Activated CD4-positive, alpha-beta T cell treated with anti-CD3 and anti-CD28 coated beads for 36 hours (primary cell): ENCODE data around the gene BMPR1A. TPM values are rescaled to one million over a fixed set of nuclear protein-coding genes. Genes with fewer than 3 reads are reported as not detected.
A peak's percentile ranks its signal among the peaks of the same experiment; 100 is the strongest.

Source experiments
- ATAC-seq: fragments of 200-7000 bp; cut with Tn5 transposase; one replicate; pipeline ENCODE4 v1.10.0; 2021; ENCODE audit warnings: mild to moderate bottlenecking, moderate library complexity
- CTCF ChIA-PET: fragments of 350-600 bp; sonication (Branson Sonifier 250); formaldehyde crosslinking; loops from one replicate; lab custom pipeline; 2021; ENCODE audit warnings: antibody characterized with exemption; lab: Charles Lee
- POLR2A ChIA-PET: fragments of 350-600 bp; sonication (Branson Sonifier 250); formaldehyde crosslinking; loops from one replicate; lab custom pipeline; 2021; ENCODE audit warnings: antibody characterized with exemption, inconsistent platforms; lab: Charles Lee
- DNase-seq: peaks from one replicate; pipeline ENCODE4 v3.0.0-alpha.2; 2020
- H3K27ac Mint-ChIP-seq: one replicate; pipeline ENCODE4 v1.8.0; 2021; ENCODE audit warnings: mixed read lengths
- H3K27me3 Mint-ChIP-seq: one replicate; pipeline ENCODE4 v1.8.0; 2021; ENCODE audit warnings: mixed read lengths
- H3K36me3 Mint-ChIP-seq: one replicate; pipeline ENCODE4 v1.8.0; 2021; ENCODE audit warnings: low read depth, mixed read lengths
- H3K4me1 Mint-ChIP-seq: one replicate; pipeline ENCODE4 v1.8.0; 2021; ENCODE audit warnings: mixed read lengths
- H3K4me3 Mint-ChIP-seq: one replicate; pipeline ENCODE4 v1.8.0; 2021; ENCODE audit warnings: mild to moderate bottlenecking, moderate library complexity, mixed read lengths
- H3K9me3 Mint-ChIP-seq: one replicate; pipeline ENCODE4 v1.8.0; 2021; ENCODE audit warnings: low read depth, mixed read lengths
- intact Hi-C, 2 experiments: fragments of 100-400 bp; cut with DNase I in 1 of 2; cut with micrococcal nuclease in 1 of 2; formaldehyde crosslinking; loops; one replicate each; pipeline versions ENCODE4 v1.14.2 to v1.15.1; 2022 to 2024; cut with DNase I, micrococcal nuclease
- total RNA-seq, 2 experiments: library from RNA; stranded (reverse); gene quantifications; one replicate each; pipeline ENCODE4 v1.2.3, GENCODE V29; 2021

Gene BMPR1A
- total RNA-seq, 2 experiments from 2014 or later, result 8.7 to 9.0 TPM

- CTCF ChIA-PET, result no interaction called here
- POLR2A ChIA-PET, result no interaction called here
- Mint-ChIP-seq H3K4me1 (no peaks in the 10 kb centered on the region), H3K27ac (no peak overlapping the region), H3K36me3 (no peaks in the 10 kb centered on the region), H3K27me3 (no peaks in the 10 kb centered on the region), H3K9me3 (no peaks in the 10 kb centered on the region), H3K4me3 (no peak overlapping the region)
- no peak for DNase-seq
- ATAC-seq, result no peak
- intact Hi-C loops, result no loop called here
Observed at GRCh38 chr10:86827639-86828038, 71.2 kb downstream of the BMPR1A start.

- Mint-ChIP-seq H3K4me1 (no peaks in the 10 kb centered on the region), H3K36me3 (no peaks in the 10 kb centered on the region), H3K9me3 (no peaks in the 10 kb centered on the region), H3K27me3 (no peaks in the 10 kb centered on the region), H3K4me3 (no peak overlapping the region), H3K27ac (no peak overlapping the region)
- no peak for DNase-seq
- CTCF ChIA-PET, result no interaction called here
- POLR2A ChIA-PET, result no interaction called here
- ATAC-seq, result no peak
- intact Hi-C loops, result no loop called here
Observed at GRCh38 chr10:86828145-86828544, 71.7 kb downstream of the BMPR1A start.

GRCh38 chr10:86829472-86829871, 73.1 kb downstream of the BMPR1A start:
- no peaks in the 10 kb centered on the region for H3K27me3 Mint-ChIP-seq
- H3K4me1 Mint-ChIP-seq, result no peaks in the 10 kb centered on the region
- intact Hi-C loops, result no loop called here
- H3K4me3 Mint-ChIP-seq, result no peak overlapping the region
- DNase-seq (no peak), ATAC-seq (no peak)
- H3K36me3 Mint-ChIP-seq, result no peaks in the 10 kb centered on the region
- H3K27ac Mint-ChIP-seq, result no peak overlapping the region
- H3K9me3 Mint-ChIP-seq, result no peaks in the 10 kb centered on the region
- ChIA-PET POLR2A (no interaction called here), CTCF (no interaction called here)

GRCh38 chr10:86830043-86830591, 73.7 kb downstream of the BMPR1A start:
- Mint-ChIP-seq H3K4me1 (peaks cover 3% of the 10 kb centered on the region), H3K36me3 (no peaks in the 10 kb centered on the region), H3K27ac (no peak overlapping the region), H3K9me3 (no peaks in the 10 kb centered on the region), H3K4me3 (no peak overlapping the region), H3K27me3 (peaks cover 2% of the 10 kb centered on the region)
- DNase-seq (no peak), ATAC-seq (no peak)
- ChIA-PET CTCF (no interaction called here), POLR2A (no interaction called here)
- intact Hi-C loops, result no loop called here

GRCh38 chr10:86833969-86834368, 77.5 kb downstream of the BMPR1A start:
- intact Hi-C loops, result no loop called here
- Mint-ChIP-seq H3K4me1 (peaks cover 5% of the 10 kb centered on the region), H3K27ac (no peak overlapping the region), H3K36me3 (no peaks in the 10 kb centered on the region), H3K4me3 (no peak overlapping the region), H3K9me3 (no peaks in the 10 kb centered on the region), H3K27me3 (peaks cover 2% of the 10 kb centered on the region)
- ChIA-PET CTCF (no interaction called here), POLR2A (no interaction called here)
- DNase-seq, result no peak
- ATAC-seq, result no peak

GRCh38 chr10:86836044-86836443, 79.6 kb downstream of the BMPR1A start:
- H3K27me3 Mint-ChIP-seq, result peaks cover 2% of the 10 kb centered on the region
- peak overlapping the region; percentile 47 for H3K27ac Mint-ChIP-seq
- H3K4me3 Mint-ChIP-seq, result no peak overlapping the region
- H3K4me1 Mint-ChIP-seq, result peaks cover 5% of the 10 kb centered on the region
- ChIA-PET CTCF (interaction anchor here (1.0 to 1.5 kb wide), 3 partner anchors 101 to 151 kb away, joined by 3 to 5 read pairs (median 3); no protein-coding TSS in a partner anchor), POLR2A (no interaction called here)
- no peak for DNase-seq
- H3K36me3 Mint-ChIP-seq, result peaks cover 4% of the 10 kb centered on the region
- intact Hi-C loops, result no loop called here
- no peaks in the 10 kb centered on the region for H3K9me3 Mint-ChIP-seq
- peak; percentile 69 for ATAC-seq

GRCh38 chr10:86837663-86838062, 81.2 kb downstream of the BMPR1A start:
- ATAC-seq (no peak), DNase-seq (no peak)
- POLR2A ChIA-PET, result no interaction called here
- Mint-ChIP-seq H3K27ac (no peak overlapping the region), H3K4me1 (peaks cover 5% of the 10 kb centered on the region), H3K36me3 (peaks cover 7% of the 10 kb centered on the region), H3K9me3 (no peaks in the 10 kb centered on the region), H3K4me3 (no peak overlapping the region), H3K27me3 (peaks cover 2% of the 10 kb centered on the region)
- CTCF ChIA-PET, result no interaction called here
- intact Hi-C loops, result no loop called here

- ChIA-PET CTCF (no interaction called here), POLR2A (no interaction called here)
- no peaks in the 10 kb centered on the region for H3K27me3 Mint-ChIP-seq
- ATAC-seq (no peak), DNase-seq (no peak)
- no peak overlapping the region for H3K27ac Mint-ChIP-seq
- H3K36me3 Mint-ChIP-seq, result peaks cover 7% of the 10 kb centered on the region
- peaks cover 2% of the 10 kb centered on the region for H3K4me1 Mint-ChIP-seq
- H3K9me3 Mint-ChIP-seq, result no peaks in the 10 kb centered on the region
- intact Hi-C loops, result no loop called here
- H3K4me3 Mint-ChIP-seq, result no peak overlapping the region
Observed at GRCh38 chr10:86840498-86840897, 84.1 kb downstream of the BMPR1A start.

- intact Hi-C loops, result no loop called here
- H3K27me3 Mint-ChIP-seq, result no peaks in the 10 kb centered on the region
- POLR2A ChIA-PET, result no interaction called here
Observed at GRCh38 chr10:86846088-86846487, 89.7 kb downstream of the BMPR1A start.

GRCh38 chr10:86848747-86849146, 92.3 kb downstream of the BMPR1A start:
- ChIA-PET CTCF (no interaction called here), POLR2A (no interaction called here)
- ATAC-seq, result no peak
- Mint-ChIP-seq H3K36me3 (peaks cover 9% of the 10 kb centered on the region), H3K27ac (no peak overlapping the region), H3K27me3 (peaks cover 2% of the 10 kb centered on the region), H3K9me3 (peaks cover 6% of the 10 kb centered on the region), H3K4me3 (no peak overlapping the region), H3K4me1 (no peaks in the 10 kb centered on the region)
- DNase-seq, result no peak
- intact Hi-C loops, result no loop called here

More at GRCh38 chr10:86846088-86846487, 89.7 kb downstream of the BMPR1A start:
- ATAC-seq (no peak), DNase-seq (no peak)
- CTCF ChIA-PET, result no interaction called here
- Mint-ChIP-seq H3K4me3 (no peak overlapping the region), H3K9me3 (no peaks in the 10 kb centered on the region), H3K36me3 (peaks cover 3% of the 10 kb centered on the region), H3K4me1 (no peaks in the 10 kb centered on the region), H3K27ac (no peak overlapping the region)

GRCh38 chr10:86849181-86849894, 92.9 kb downstream of the BMPR1A start:
- CTCF ChIA-PET, result no interaction called here
- ATAC-seq, result no peak

GRCh38 chr10:86850481-86850880, 94.1 kb downstream of the BMPR1A start:
- H3K4me1 Mint-ChIP-seq, result no peaks in the 10 kb centered on the region
- POLR2A ChIA-PET, result no interaction called here
- H3K27ac Mint-ChIP-seq, result no peak overlapping the region
- intact Hi-C loops, result no loop called here
- H3K4me3 Mint-ChIP-seq, result no peak overlapping the region
- no peak for DNase-seq
- H3K9me3 Mint-ChIP-seq, result peaks cover 6% of the 10 kb centered on the region
- peaks cover 2% of the 10 kb centered on the region for H3K27me3 Mint-ChIP-seq
- CTCF ChIA-PET, result interaction anchor here (0.8 to 1.0 kb wide), 2 partner anchors 49 to 162 kb away, joined by 3 to 4 read pairs; no protein-coding TSS in a partner anchor
- peaks cover 9% of the 10 kb centered on the region for H3K36me3 Mint-ChIP-seq
- ATAC-seq, result no peak

More at GRCh38 chr10:86849181-86849894, 92.9 kb downstream of the BMPR1A start:
- POLR2A ChIA-PET, result no interaction called here
- Mint-ChIP-seq H3K36me3 (peaks cover 9% of the 10 kb centered on the region), H3K27ac (no peak overlapping the region), H3K27me3 (peaks cover 2% of the 10 kb centered on the region), H3K4me1 (no peaks in the 10 kb centered on the region), H3K9me3 (peaks cover 6% of the 10 kb centered on the region), H3K4me3 (no peak overlapping the region)
- DNase-seq, result no peak
- intact Hi-C loops, result no loop called here
